ENCODE results near the gene DSCAML1.

The DSCAML1 gene

GRCh38 chr11:117835576-117835975 lies 38.6 kb upstream of the DSCAML1 start:
- Histone ChIP-seq H3K14ac (ENCODE audit: low read length) (no peak overlapping the region), H3K23ac (ENCODE audit: low read depth, low read length, poor library complexity) (no peak overlapping the region), H3K9ac (ENCODE audit: low read depth, low read length, poor library complexity) (no peak overlapping the region), H3K4ac (ENCODE audit: low read length) (no peak overlapping the region), H3K27me3 (ENCODE audit: control insufficient read depth in 3 of 3, insufficient read depth in 3 of 3, low read depth in 1 of 3, low read length in 3 of 3) (no peaks in the 10 kb centered on the region), H3K9me3 (replicated peaks in 1 of 2; ENCODE audit: control insufficient read depth in 2 of 2, insufficient read depth in 1 of 2, low read depth in 1 of 2, low read length in 2 of 2) (no peaks in the 10 kb centered on the region), H2AFZ (ENCODE audit: low read length) (no peak overlapping the region), H2BK5ac (ENCODE audit: low read length) (no peak overlapping the region), H3K27ac (replicated peaks; ENCODE audit: low read length) (no peak overlapping the region), H3K36me3 (replicated peaks in 1 of 2; ENCODE audit: control insufficient read depth in 2 of 2, insufficient read depth in 2 of 2, low read length in 2 of 2) (peaks cover 11 to 21% of the 10 kb centered on the region in 2 donors), H2AK5ac (ENCODE audit: low read depth, low read length) (no peak overlapping the region), H3K79me1 (ENCODE audit: low read depth, low read length) (no peaks in the 10 kb centered on the region), H3K4me1 (ENCODE audit: control insufficient read depth in 2 of 2, insufficient read depth in 1 of 2, low read depth in 1 of 2, low read length in 2 of 2) (peaks cover 0 to 9% of the 10 kb centered on the region in 2 donors), H4K8ac (ENCODE audit: low read depth, low read length) (no peak overlapping the region), H3K18ac (ENCODE audit: low read length) (no peak overlapping the region), H3K4me3 (ENCODE audit: low read length in 2 of 2) (no peak overlapping the region), H4K91ac (ENCODE audit: low read depth, low read length, poor library complexity) (no peak overlapping the region), H3K4me2 (ENCODE audit: insufficient read depth, low read length, poor library complexity, severe bottlenecking) (no peak overlapping the region), H2BK15ac (ENCODE audit: low read length) (no peak overlapping the region), H2BK120ac (ENCODE audit: low read depth, low read length) (no peak overlapping the region), H2BK12ac (ENCODE audit: low read length) (no peak overlapping the region)
- WGBS, 2 donors (ENCODE audit: extremely low coverage in 2 of 2, insufficient read length in 2 of 2, insufficient replicate concordance in 1 of 2) = no CpG with 5 or more reads among the region's 8 CpGs
- no peak for DNase-seq (ENCODE audit: low spot score)

- no peak overlapping the region for H3K18ac ChIP-seq (ENCODE audit: low read length)
- no peaks in the 10 kb centered on the region for H3K79me1 ChIP-seq (ENCODE audit: low read depth, low read length)
- H2BK120ac ChIP-seq (ENCODE audit: low read depth, low read length) = no peak overlapping the region
- no peak overlapping the region for H3K9ac ChIP-seq (ENCODE audit: low read depth, low read length, poor library complexity)
- H3K4me2 ChIP-seq (ENCODE audit: insufficient read depth, low read length, poor library complexity, severe bottlenecking) = no peak overlapping the region
- H3K23ac ChIP-seq (ENCODE audit: low read depth, low read length, poor library complexity) = no peak overlapping the region
- H3K4me3 ChIP-seq (ENCODE audit: low read length in 2 of 2) = no peak overlapping the region
- H3K9me3 ChIP-seq (replicated peaks in 1 of 2; ENCODE audit: control insufficient read depth in 2 of 2, insufficient read depth in 1 of 2, low read depth in 1 of 2, low read length in 2 of 2) = no peaks in the 10 kb centered on the region
- DNase-seq (ENCODE audit: low spot score) = no peak
- H2BK12ac ChIP-seq (ENCODE audit: low read length) = no peak overlapping the region
- whole genome bisulfite sequencing, 2 donors (ENCODE audit: extremely low coverage in 2 of 2, insufficient read length in 2 of 2, insufficient replicate concordance in 1 of 2) = no CpG with 5 or more reads among the region's 17 CpGs
- H2BK15ac ChIP-seq (ENCODE audit: low read length) = no peak overlapping the region
- no peak overlapping the region for H4K91ac ChIP-seq (ENCODE audit: low read depth, low read length, poor library complexity)
- no peak overlapping the region for H2AK5ac ChIP-seq (ENCODE audit: low read depth, low read length)
- peaks cover 0 to 9% of the 10 kb centered on the region in 2 donors for H3K4me1 ChIP-seq (ENCODE audit: control insufficient read depth in 2 of 2, insufficient read depth in 1 of 2, low read depth in 1 of 2, low read length in 2 of 2)
- H3K36me3 ChIP-seq (replicated peaks in 1 of 2; ENCODE audit: control insufficient read depth in 2 of 2, insufficient read depth in 2 of 2, low read length in 2 of 2) = peaks cover 9 to 17% of the 10 kb centered on the region in 2 donors
- no peak overlapping the region for H4K8ac ChIP-seq (ENCODE audit: low read depth, low read length)
- H2AFZ ChIP-seq (ENCODE audit: low read length) = no peak overlapping the region
- no peak overlapping the region for H3K27ac ChIP-seq (replicated peaks; ENCODE audit: low read length)
- H3K14ac ChIP-seq (ENCODE audit: low read length) = no peak overlapping the region
- H3K27me3 ChIP-seq (ENCODE audit: control insufficient read depth in 3 of 3, insufficient read depth in 3 of 3, low read depth in 1 of 3, low read length in 3 of 3) = no peaks in the 10 kb centered on the region
- H2BK5ac ChIP-seq (ENCODE audit: low read length) = no peak overlapping the region
- H3K4ac ChIP-seq (ENCODE audit: low read length) = no peak overlapping the region
Measured at GRCh38 chr11:117834838-117835443, 37.9 kb upstream of the DSCAML1 start.

GRCh38 chr11:117834068-117834810 lies 37.2 kb upstream of the DSCAML1 start:
- no peak overlapping the region for H4K8ac ChIP-seq (ENCODE audit: low read depth, low read length)
- no peak overlapping the region for H2BK15ac ChIP-seq (ENCODE audit: low read length)
- no peak overlapping the region for H3K27ac ChIP-seq (replicated peaks; ENCODE audit: low read length)
- peaks cover 2 to 10% of the 10 kb centered on the region in 2 donors for H3K36me3 ChIP-seq (replicated peaks in 1 of 2; ENCODE audit: control insufficient read depth in 2 of 2, insufficient read depth in 2 of 2, low read length in 2 of 2)
- H3K18ac ChIP-seq (ENCODE audit: low read length) = no peak overlapping the region
- no peak overlapping the region for H2AK5ac ChIP-seq (ENCODE audit: low read depth, low read length)
- no peak overlapping the region for H3K4me2 ChIP-seq (ENCODE audit: insufficient read depth, low read length, poor library complexity, severe bottlenecking)
- no peak overlapping the region for H3K4ac ChIP-seq (ENCODE audit: low read length)
- H2AFZ ChIP-seq (ENCODE audit: low read length) = no peak overlapping the region
- no peak overlapping the region for H3K4me3 ChIP-seq (ENCODE audit: low read length in 2 of 2)
- DNase-seq (ENCODE audit: low spot score) = no peak
- no peak overlapping the region for H3K23ac ChIP-seq (ENCODE audit: low read depth, low read length, poor library complexity)
- H2BK5ac ChIP-seq (ENCODE audit: low read length) = no peak overlapping the region
- H2BK12ac ChIP-seq (ENCODE audit: low read length) = no peak overlapping the region
- no peaks in the 10 kb centered on the region for H3K27me3 ChIP-seq (ENCODE audit: control insufficient read depth in 3 of 3, insufficient read depth in 3 of 3, low read depth in 1 of 3, low read length in 3 of 3)
- no CpG with 5 or more reads among the region's 6 CpGs for WGBS, 2 donors (ENCODE audit: extremely low coverage in 2 of 2, insufficient read length in 2 of 2, insufficient replicate concordance in 1 of 2)
- H3K4me1 ChIP-seq (ENCODE audit: control insufficient read depth in 2 of 2, insufficient read depth in 1 of 2, low read depth in 1 of 2, low read length in 2 of 2) = peaks cover 0 to 9% of the 10 kb centered on the region in 2 donors
- no peak overlapping the region for H3K9ac ChIP-seq (ENCODE audit: low read depth, low read length, poor library complexity)
- H3K14ac ChIP-seq (ENCODE audit: low read length) = no peak overlapping the region
- H3K9me3 ChIP-seq (replicated peaks in 1 of 2; ENCODE audit: control insufficient read depth in 2 of 2, insufficient read depth in 1 of 2, low read depth in 1 of 2, low read length in 2 of 2) = no peaks in the 10 kb centered on the region
- no peak overlapping the region for H4K91ac ChIP-seq (ENCODE audit: low read depth, low read length, poor library complexity)
- H3K79me1 ChIP-seq (ENCODE audit: low read depth, low read length) = no peaks in the 10 kb centered on the region
- no peak overlapping the region for H2BK120ac ChIP-seq (ENCODE audit: low read depth, low read length)

GRCh38 chr11:117833401-117833891 lies 36.4 kb upstream of the DSCAML1 start:
- no peak overlapping the region for H2AFZ ChIP-seq (ENCODE audit: low read length)
- H2AK5ac ChIP-seq (ENCODE audit: low read depth, low read length) = no peak overlapping the region
- no peaks in the 10 kb centered on the region for H3K9me3 ChIP-seq (replicated peaks in 1 of 2; ENCODE audit: control insufficient read depth in 2 of 2, insufficient read depth in 1 of 2, low read depth in 1 of 2, low read length in 2 of 2)
- peaks cover 0 to 13% of the 10 kb centered on the region in 2 donors for H3K4me1 ChIP-seq (ENCODE audit: control insufficient read depth in 2 of 2, insufficient read depth in 1 of 2, low read depth in 1 of 2, low read length in 2 of 2)
- H3K4me2 ChIP-seq (ENCODE audit: insufficient read depth, low read length, poor library complexity, severe bottlenecking) = no peak overlapping the region
- H3K79me1 ChIP-seq (ENCODE audit: low read depth, low read length) = no peaks in the 10 kb centered on the region
- peaks cover 0 to under 1% (median 0%) of the 10 kb centered on the region in 3 experiments for H3K27me3 ChIP-seq (ENCODE audit: control insufficient read depth in 3 of 3, insufficient read depth in 3 of 3, low read depth in 1 of 3, low read length in 3 of 3)
- H3K23ac ChIP-seq (ENCODE audit: low read depth, low read length, poor library complexity) = no peak overlapping the region
- H2BK12ac ChIP-seq (ENCODE audit: low read length) = no peak overlapping the region
- H4K8ac ChIP-seq (ENCODE audit: low read depth, low read length) = no peak overlapping the region
- no peak overlapping the region for H3K27ac ChIP-seq (replicated peaks; ENCODE audit: low read length)
- no peak overlapping the region for H2BK15ac ChIP-seq (ENCODE audit: low read length)
- no CpG with 5 or more reads among the region's 7 CpGs for WGBS, 2 donors (ENCODE audit: extremely low coverage in 2 of 2, insufficient read length in 2 of 2, insufficient replicate concordance in 1 of 2)
- DNase-seq (ENCODE audit: low spot score) = no peak
- peaks cover 0 to 8% of the 10 kb centered on the region in 2 donors for H3K36me3 ChIP-seq (replicated peaks in 1 of 2; ENCODE audit: control insufficient read depth in 2 of 2, insufficient read depth in 2 of 2, low read length in 2 of 2)
- H4K91ac ChIP-seq (ENCODE audit: low read depth, low read length, poor library complexity) = no peak overlapping the region
- peak overlapping the region; percentile 43 for H3K14ac ChIP-seq (ENCODE audit: low read length)
- no peak overlapping the region for H2BK120ac ChIP-seq (ENCODE audit: low read depth, low read length)
- peak overlapping the region; percentile 49 for H3K18ac ChIP-seq (ENCODE audit: low read length)
- no peak overlapping the region for H3K4ac ChIP-seq (ENCODE audit: low read length)
- no peak overlapping the region for H3K9ac ChIP-seq (ENCODE audit: low read depth, low read length, poor library complexity)
- H2BK5ac ChIP-seq (ENCODE audit: low read length) = no peak overlapping the region
- H3K4me3 ChIP-seq (ENCODE audit: low read length in 2 of 2) = no peak overlapping the region
